Endothelial cell of umbilical vein (primary cell): ENCODE results near the gene LSG1. TPM values are rescaled to one million over a fixed set of nuclear protein-coding genes. Genes with fewer than 3 reads are reported as not detected.

Experiments
- BruUV-seq: library from RNA; stranded (reverse); fragments of 400-500 nt; replicated peaks from 2 replicates; lab custom pipeline; 2021; lab: Mats Ljungman, UMichigan
- CTCF ChIA-PET: fragments of 300-600, 350-600 bp; sonication (Branson Sonifier 250); formaldehyde crosslinking; loops from one replicate; lab custom pipeline; 2021; ENCODE audit warnings: antibody characterized with exemption, inconsistent platforms; lab: Charles Lee
- POLR2A ChIA-PET: fragments of 300-600, 350-600 bp; sonication (Branson Sonifier 250); formaldehyde crosslinking; loops from one replicate; lab custom pipeline; 2021; ENCODE audit warnings: antibody characterized with exemption, inconsistent platforms; lab: Charles Lee
- DNase-seq: peaks from one replicate; pipeline ENCODE4 v3.0.0-alpha.2; 2011; ENCODE audit warnings: low read depth, low spot score
- FAIRE-seq: peaks from 2 replicates; lab custom pipeline; 2011; peaks lifted over from hg19 to GRCh38; lab: Jason Lieb, UNC
- H2AFZ ChIP-seq: 2 replicates; pipeline ENCODE4 v1.6.0; 2012; ENCODE audit warnings: low read depth, low read length, control low read depth, inconsistent platforms
- H3K27ac ChIP-seq: 2 replicates; pipeline ENCODE4 v1.5.1; 2011; ENCODE audit warnings: low read depth, mild to moderate bottlenecking, control low read depth, low read length, moderate library complexity; ENCODE audit not compliant: insufficient read depth
- H3K27me3 ChIP-seq, 2 experiments: 2 replicates each; pipeline versions ENCODE4 v1.6.0 to v1.6.1; 2011; ENCODE audit warnings: low read length in 2 of 2, mixed read lengths in 1 of 2; ENCODE audit not compliant: control insufficient read depth in 2 of 2, insufficient read depth in 2 of 2
- H3K36me3 ChIP-seq, 2 experiments: 2 replicates in 1 of 2; 3 replicates in 1 of 2; pipeline ENCODE4 v1.5.1; 2011; ENCODE audit warnings: low read length in 2 of 2, mild to moderate bottlenecking in 1 of 2, moderate library complexity in 1 of 2; ENCODE audit not compliant: control insufficient read depth in 2 of 2, insufficient read depth in 2 of 2; ENCODE audit errors: extremely low read depth in 1 of 2
- H3K4me1 ChIP-seq: 3 replicates; pipeline ENCODE4 v1.5.1; 2011; ENCODE audit warnings: mild to moderate bottlenecking, low read length; ENCODE audit not compliant: control insufficient read depth, insufficient read depth; ENCODE audit errors: extremely low read depth
- H3K4me2 ChIP-seq: 2 replicates; pipeline ENCODE4 v1.6.1; 2011; ENCODE audit warnings: low read length, control low read depth, mixed read lengths; ENCODE audit not compliant: insufficient read depth
- H3K4me3 ChIP-seq, 3 experiments: fragments of 200-600 bp in 1 of 3; sonication (generic), shearing (Covaris generic) in 1 of 3; replicated peaks in 1 of 3; 2 replicates each; pipeline ENCODE4 v1.5.1; 2011 to 2016; ENCODE audit warnings: control low read depth in 3 of 3, low read length in 3 of 3, mild to moderate bottlenecking in 2 of 3, inconsistent platforms in 1 of 3, low read depth in 1 of 3, moderate library complexity in 1 of 3; ENCODE audit not compliant: insufficient read depth in 1 of 3
- H3K79me2 ChIP-seq: 2 replicates; pipeline ENCODE4 v1.6.0; 2012; ENCODE audit warnings: low read length, inconsistent platforms; ENCODE audit not compliant: control insufficient read depth, insufficient read depth
- H3K9ac ChIP-seq: replicated peaks from 2 replicates; pipeline ENCODE3; 2011; ENCODE audit warnings: low read length, control low read depth; ENCODE audit not compliant: insufficient read depth; ENCODE audit errors: extremely low read depth
- H3K9me1 ChIP-seq: replicated peaks from 3 replicates; pipeline ENCODE4 v1.6.0; 2011; ENCODE audit warnings: mild to moderate bottlenecking, low read length; ENCODE audit not compliant: control insufficient read depth, insufficient read depth; ENCODE audit errors: extremely low read depth
- H3K9me3 ChIP-seq: replicated peaks from 2 replicates; pipeline ENCODE4 v1.5.1; 2012; ENCODE audit warnings: low read length, inconsistent platforms; ENCODE audit not compliant: control insufficient read depth, insufficient read depth
- H4K20me1 ChIP-seq: replicated peaks from 2 replicates; pipeline ENCODE3; 2011; ENCODE audit warnings: mild to moderate bottlenecking, low read length; ENCODE audit not compliant: control insufficient read depth, insufficient read depth; ENCODE audit errors: extremely low read depth
- EZH2 ChIP-seq: IDR thresholded peaks from 2 replicates; pipeline ENCODE4 v1.6.1; 2012; ENCODE audit warnings: borderline replicate concordance, low read depth, mild to moderate bottlenecking, moderate library complexity, low read length, inconsistent platforms; ENCODE audit not compliant: severe bottlenecking
- FOS ChIP-seq: IDR thresholded peaks from 2 replicates; pipeline ENCODE4 v1.6.1; 2011; ENCODE audit warnings: mild to moderate bottlenecking, low read length, moderate library complexity, borderline replicate concordance; ENCODE audit not compliant: insufficient read depth
- GATA2 ChIP-seq: IDR thresholded peaks from 2 replicates; pipeline ENCODE4 v1.7.0; 2011; ENCODE audit warnings: low read depth, mild to moderate bottlenecking, moderate library complexity, mixed read lengths, low read length; ENCODE audit not compliant: insufficient read length, insufficient read depth
- JUN ChIP-seq: IDR thresholded peaks from 2 replicates; pipeline ENCODE4 v1.6.1; 2011; ENCODE audit warnings: borderline replicate concordance, low read depth; ENCODE audit not compliant: insufficient read length, insufficient read depth
- MAX ChIP-seq: IDR thresholded peaks from 2 replicates; pipeline ENCODE4 v1.6.1; 2011; ENCODE audit not compliant: insufficient read depth, insufficient read length
- MYC ChIP-seq: IDR thresholded peaks from one replicate; pipeline ENCODE4 v1.6.1; 2011; ENCODE audit warnings: mild to moderate bottlenecking, low read depth, low read length
- POLR2A ChIP-seq: IDR thresholded peaks from 2 replicates; pipeline ENCODE4 v1.6.1; 2012; ENCODE audit warnings: low read depth, mild to moderate bottlenecking, control low read depth, low read length
- POLR2AphosphoS5 ChIP-seq: IDR thresholded peaks from 2 replicates; pipeline ENCODE4 v1.6.1; 2012; ENCODE audit warnings: low read depth, mild to moderate bottlenecking, control low read depth, low read length, moderate library complexity; ENCODE audit not compliant: insufficient read depth
- dilution Hi-C: fragments of 300-500 bp; cut with MboI; formaldehyde crosslinking; loops from one replicate; pipeline ENCODE4 v1.15.0; 2019; ENCODE audit warnings: low sequenced_read_pairs; ENCODE audit not compliant: extremely low pct_ligation_motif_present
- intact Hi-C: fragments of 100-400 bp; cut with micrococcal nuclease; formaldehyde crosslinking; loops from one replicate; pipeline ENCODE4 v1.10.0; 2022
- polyA plus RNA-seq, 4 experiments: library from polyadenylated mRNA; depleted of rRNA in 3 of 4; stranded (reverse) in 3 of 4; unstranded in 1 of 4; fragments of >200 nt; gene quantifications; 2 replicates each; pipeline versions ENCODE4 v1.2.1 to v1.2.3, GENCODE V29; 2011 to 2012; ENCODE audit warnings: missing spikeins in 1 of 4
- total RNA-seq: library from RNA; stranded (reverse); gene quantifications from 2 replicates; pipeline ENCODE4 v1.2.3, GENCODE V29; 2021
- TF ChIP-seq, protein P1 (sequence below), 2 donors: IDR thresholded peaks; 1 replicate in 1 of 2; 2 replicates in 1 of 2; pipeline ENCODE4 v1.5.1; 2011; ENCODE audit warnings: low read length in 2 of 2, mild to moderate bottlenecking in 2 of 2, moderate library complexity in 2 of 2, control low read depth in 1 of 2, inconsistent platforms in 1 of 2, low read depth in 1 of 2; ENCODE audit not compliant: insufficient read depth in 1 of 2; ENCODE audit errors: extremely low read depth in 1 of 2

LSG1 gene
- total and polyA plus RNA-seq, 2 donors (not counting 3 experiments of a cell fraction or from before 2014, with no cell fraction given): 50.0 to 52.7 TPM

DNA sequence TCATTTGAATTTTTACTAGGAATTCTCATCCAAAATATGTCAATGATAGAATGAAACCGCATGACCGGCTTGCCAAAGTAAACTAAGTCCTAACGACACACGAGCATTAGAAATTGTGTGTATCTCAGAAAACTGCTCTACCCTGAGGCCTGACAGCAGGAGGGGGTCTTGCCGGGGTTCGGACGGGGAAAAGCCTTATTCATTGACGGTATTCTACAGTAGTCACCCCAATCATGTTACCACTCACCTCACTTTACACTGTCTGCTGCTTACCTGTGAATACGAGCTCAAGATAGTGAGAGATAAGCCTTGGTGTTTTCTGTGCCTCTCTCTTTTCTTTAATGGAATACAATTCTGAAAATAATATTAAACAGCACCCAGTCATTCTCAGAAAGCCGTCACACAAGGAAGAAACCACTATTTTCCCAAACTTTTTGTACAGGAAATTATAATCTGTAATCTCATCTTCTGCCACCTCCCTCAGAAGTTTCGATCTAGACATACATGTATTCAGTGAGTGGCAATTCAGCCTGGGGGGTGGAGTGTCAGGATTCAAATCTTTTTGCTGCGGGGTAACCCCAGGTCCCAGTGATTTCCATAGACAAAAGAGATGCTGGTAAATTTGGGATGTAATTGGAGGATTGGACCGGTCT, 13.2 kb upstream of the LSG1 start:
- no TSS peak for BruUV-seq
- Histone ChIP-seq H3K9me1 (no peaks in the 10 kb centered on the region), H4K20me1 (peaks cover 3% of the 10 kb centered on the region), H3K9ac (peak overlapping the region; percentile 44), H2AFZ (peak overlapping the region; percentile 26), H3K4me3 (peak overlapping the region in 2 of 3 experiments; percentile 34 to 90), H3K36me3 (peaks cover 18 to 25% of the 10 kb centered on the region in 2 experiments), H3K27me3 (no peaks in the 10 kb centered on the region), H3K9me3 (no peaks in the 10 kb centered on the region), H3K27ac (no peak overlapping the region), H3K4me2 (peak overlapping the region; percentile 68), H3K79me2 (peaks cover 41% of the 10 kb centered on the region), H3K4me1 (peaks cover 29% of the 10 kb centered on the region)
- intact Hi-C loops: loop anchor here (1.0 to 10.0 kb wide), 5 partner anchors 245 to 465 kb away; no protein-coding TSS in a partner anchor
- TF ChIP-seq EZH2: no peak
- no peak for TF ChIP-seq JUN
- TF ChIP-seq, protein P1, sequence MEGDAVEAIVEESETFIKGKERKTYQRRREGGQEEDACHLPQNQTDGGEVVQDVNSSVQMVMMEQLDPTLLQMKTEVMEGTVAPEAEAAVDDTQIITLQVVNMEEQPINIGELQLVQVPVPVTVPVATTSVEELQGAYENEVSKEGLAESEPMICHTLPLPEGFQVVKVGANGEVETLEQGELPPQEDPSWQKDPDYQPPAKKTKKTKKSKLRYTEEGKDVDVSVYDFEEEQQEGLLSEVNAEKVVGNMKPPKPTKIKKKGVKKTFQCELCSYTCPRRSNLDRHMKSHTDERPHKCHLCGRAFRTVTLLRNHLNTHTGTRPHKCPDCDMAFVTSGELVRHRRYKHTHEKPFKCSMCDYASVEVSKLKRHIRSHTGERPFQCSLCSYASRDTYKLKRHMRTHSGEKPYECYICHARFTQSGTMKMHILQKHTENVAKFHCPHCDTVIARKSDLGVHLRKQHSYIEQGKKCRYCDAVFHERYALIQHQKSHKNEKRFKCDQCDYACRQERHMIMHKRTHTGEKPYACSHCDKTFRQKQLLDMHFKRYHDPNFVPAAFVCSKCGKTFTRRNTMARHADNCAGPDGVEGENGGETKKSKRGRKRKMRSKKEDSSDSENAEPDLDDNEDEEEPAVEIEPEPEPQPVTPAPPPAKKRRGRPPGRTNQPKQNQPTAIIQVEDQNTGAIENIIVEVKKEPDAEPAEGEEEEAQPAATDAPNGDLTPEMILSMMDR (IDR thresholded peaks at IDR 0.05; ENCODE audit: extremely low read depth in 1 of 2, insufficient read depth in 1 of 2, low read depth in 1 of 2, low read length in 2 of 2): no peak
- TF ChIP-seq MYC: no peak
- TF ChIP-seq FOS: no peak
- no peak for TF ChIP-seq POLR2AphosphoS5
- TF ChIP-seq MAX: no peak
- no peak for TF ChIP-seq POLR2A
- TF ChIP-seq GATA2: no peak
- ChIA-PET POLR2A (interaction anchor here (0.6 to 4.7 kb wide), 14 partner anchors 13 to 585 kb away, joined by 3 to 35 read pairs (median 7); partner anchors contain the start of genes LSG1 and XXYLT1), CTCF (interaction anchor here (3.0 to 3.7 kb wide), 3 partner anchors 14 to 420 kb away, joined by 14 to 20 read pairs (median 17); partner anchors contain the start of gene LSG1)
- dilution Hi-C loops: loop anchor here (10.0 to 25.0 kb wide), 2 partner anchors 427 to 560 kb away; no protein-coding TSS in a partner anchor
- FAIRE-seq: no peak
- no peak for DNase-seq
